AG04449 (cell line): ENCODE measurements around the gene WDR18.

Experiments used
- CTCF ChIA-PET: fragments of 350-600 bp; formaldehyde crosslinking; extraction: SDS; loops from one replicate; lab custom pipeline; 2021; ENCODE audit warnings: antibody characterized with exemption; lab: Yijun Ruan, JAX
- POLR2A ChIA-PET: fragments of 400-600, 350-600 bp; formaldehyde crosslinking; extraction: SDS; loops from one replicate; lab custom pipeline; 2020; ENCODE audit warnings: antibody characterized with exemption, inconsistent platforms; lab: Yijun Ruan, JAX
- DNase-seq: peaks from one replicate; pipeline ENCODE4 v3.0.0-alpha.2; 2010; ENCODE audit warnings: low read depth, low spot score
- H3K4me3 ChIP-seq: 2 replicates; pipeline ENCODE4 v1.5.1; 2011; ENCODE audit warnings: low read depth, mild to moderate bottlenecking, control low read depth, low read length
- TF ChIP-seq, protein P1 (sequence below): IDR thresholded peaks from one replicate; pipeline ENCODE4 v1.5.1; 2011; ENCODE audit warnings: mild to moderate bottlenecking, moderate library complexity, low read length, control low read depth, inconsistent platforms; ENCODE audit not compliant: insufficient read depth; ENCODE audit errors: missing control alignments

WDR18 gene

DNA sequence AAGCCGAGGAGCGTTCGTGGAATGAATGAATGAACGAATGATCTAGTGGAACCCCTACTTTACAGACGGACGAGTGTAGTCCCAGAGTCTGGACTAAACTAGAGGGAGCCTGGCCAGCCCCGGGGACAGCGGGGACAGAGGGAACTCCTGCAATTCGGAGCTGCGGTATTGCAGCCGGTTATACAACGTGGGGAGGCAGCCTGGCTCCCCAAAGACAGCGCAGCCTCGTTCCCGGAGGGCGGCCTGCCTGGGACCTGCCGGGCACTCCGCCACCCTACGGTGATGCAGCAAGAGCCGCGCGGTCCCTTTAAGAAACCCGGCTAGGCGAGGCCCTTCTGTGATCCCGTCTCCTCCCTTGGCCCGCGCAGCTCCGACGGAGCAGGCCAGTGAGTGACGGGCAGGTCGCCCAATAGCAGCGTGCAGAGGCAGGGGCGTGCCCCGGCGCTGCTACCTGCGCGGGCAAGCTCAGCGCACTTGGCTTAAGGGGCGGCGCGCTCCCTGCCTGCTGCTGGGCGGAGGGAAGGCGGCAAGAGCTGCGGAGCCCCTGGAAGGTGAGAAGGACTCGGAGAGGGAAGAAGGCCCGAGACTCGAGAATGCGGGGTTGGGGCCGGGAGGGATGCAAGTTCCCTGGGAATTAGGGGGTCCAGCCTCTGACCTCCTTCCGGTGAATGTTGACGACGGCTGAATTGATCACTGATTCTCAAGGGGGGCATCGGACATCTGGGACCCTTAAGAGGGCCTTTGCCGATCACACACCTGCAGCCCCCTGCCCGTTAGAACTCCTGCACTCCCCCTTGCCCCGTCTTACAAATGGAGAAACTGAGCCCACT lies 55.7 kb downstream of the WDR18 start, which contains the start of gene ABCA7:
Gene ABCA7 (plus strand): TSS at position 462 of the 830 bp plus-strand sequence. CDS start 1,255 bp downstream, outside the sequence.
- peak; percentile 84 for DNase-seq
- peak within 1 kb of the TSS; percentile 57 for H3K4me3 ChIP-seq
- CTCF ChIA-PET, result interaction anchor here (1.0 to 2.2 kb wide), 3 partner anchors 10 to 25 kb away, joined by 5 to 7 read pairs (median 5); partner anchors contain the start of gene CNN2
- TF ChIP-seq, protein P1, sequence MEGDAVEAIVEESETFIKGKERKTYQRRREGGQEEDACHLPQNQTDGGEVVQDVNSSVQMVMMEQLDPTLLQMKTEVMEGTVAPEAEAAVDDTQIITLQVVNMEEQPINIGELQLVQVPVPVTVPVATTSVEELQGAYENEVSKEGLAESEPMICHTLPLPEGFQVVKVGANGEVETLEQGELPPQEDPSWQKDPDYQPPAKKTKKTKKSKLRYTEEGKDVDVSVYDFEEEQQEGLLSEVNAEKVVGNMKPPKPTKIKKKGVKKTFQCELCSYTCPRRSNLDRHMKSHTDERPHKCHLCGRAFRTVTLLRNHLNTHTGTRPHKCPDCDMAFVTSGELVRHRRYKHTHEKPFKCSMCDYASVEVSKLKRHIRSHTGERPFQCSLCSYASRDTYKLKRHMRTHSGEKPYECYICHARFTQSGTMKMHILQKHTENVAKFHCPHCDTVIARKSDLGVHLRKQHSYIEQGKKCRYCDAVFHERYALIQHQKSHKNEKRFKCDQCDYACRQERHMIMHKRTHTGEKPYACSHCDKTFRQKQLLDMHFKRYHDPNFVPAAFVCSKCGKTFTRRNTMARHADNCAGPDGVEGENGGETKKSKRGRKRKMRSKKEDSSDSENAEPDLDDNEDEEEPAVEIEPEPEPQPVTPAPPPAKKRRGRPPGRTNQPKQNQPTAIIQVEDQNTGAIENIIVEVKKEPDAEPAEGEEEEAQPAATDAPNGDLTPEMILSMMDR, result peak; percentile 0
- POLR2A ChIA-PET, result interaction anchor here (0.6 to 7.8 kb wide), 8 partner anchors 10 to 213 kb away, joined by 3 to 104 read pairs (median 4); partner anchors contain the start of genes CNN2 and RNU6-2

DNA sequence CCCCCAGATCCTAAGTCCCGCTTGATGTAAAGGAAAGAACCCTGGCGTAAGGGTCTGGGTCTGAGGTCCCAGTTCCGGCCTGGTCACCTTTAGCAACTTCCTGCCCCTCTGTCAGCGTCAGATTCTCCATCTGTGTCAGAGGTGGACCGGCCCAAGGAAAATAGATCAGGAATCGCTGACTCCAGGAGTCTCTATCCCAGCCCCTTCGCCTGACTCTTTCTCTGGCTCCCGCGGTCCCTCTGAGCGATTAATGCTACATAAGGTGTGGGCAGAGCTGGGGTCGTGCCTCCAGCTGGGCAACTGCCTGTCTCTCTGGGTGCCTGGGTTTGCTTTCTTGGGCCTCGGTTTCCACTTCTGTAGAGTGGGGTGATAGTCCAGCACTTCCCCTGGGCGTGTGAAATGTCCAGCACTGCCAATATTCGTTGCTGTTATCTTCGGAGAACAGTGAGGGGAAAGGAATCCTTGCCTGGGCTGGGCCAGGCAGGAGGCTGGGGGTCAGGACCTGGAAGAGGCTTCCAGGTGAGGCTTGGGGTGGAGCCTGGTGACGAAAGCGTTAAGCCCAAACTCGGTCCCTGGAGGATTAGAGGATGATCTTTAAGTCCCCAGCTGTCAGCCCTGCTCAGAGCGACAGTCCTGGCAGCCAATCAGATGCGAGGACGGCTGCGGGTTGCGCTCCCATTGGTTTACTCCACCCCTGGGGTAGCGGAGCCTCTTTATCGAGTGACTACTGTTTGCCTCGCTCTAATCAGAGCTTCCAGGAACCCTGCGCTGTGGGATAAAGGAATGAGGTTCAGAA lies 56.5 kb downstream of the WDR18 start:
- TF ChIP-seq, protein P1, result no peak
- DNase-seq, result peak; percentile 76
- peak overlapping the region; percentile 57 for H3K4me3 ChIP-seq
- POLR2A ChIA-PET, result interaction anchor here (0.6 to 7.8 kb wide), 6 partner anchors 11 to 64 kb away, joined by 3 to 104 read pairs (median 4); partner anchors contain the start of genes CNN2 and RNU6-2
- CTCF ChIA-PET, result interaction anchor here (1.0 to 2.2 kb wide), 4 partner anchors 15 to 204 kb away, joined by 3 to 6 read pairs (median 5); partner anchors contain the start of gene CNN2

DNA sequence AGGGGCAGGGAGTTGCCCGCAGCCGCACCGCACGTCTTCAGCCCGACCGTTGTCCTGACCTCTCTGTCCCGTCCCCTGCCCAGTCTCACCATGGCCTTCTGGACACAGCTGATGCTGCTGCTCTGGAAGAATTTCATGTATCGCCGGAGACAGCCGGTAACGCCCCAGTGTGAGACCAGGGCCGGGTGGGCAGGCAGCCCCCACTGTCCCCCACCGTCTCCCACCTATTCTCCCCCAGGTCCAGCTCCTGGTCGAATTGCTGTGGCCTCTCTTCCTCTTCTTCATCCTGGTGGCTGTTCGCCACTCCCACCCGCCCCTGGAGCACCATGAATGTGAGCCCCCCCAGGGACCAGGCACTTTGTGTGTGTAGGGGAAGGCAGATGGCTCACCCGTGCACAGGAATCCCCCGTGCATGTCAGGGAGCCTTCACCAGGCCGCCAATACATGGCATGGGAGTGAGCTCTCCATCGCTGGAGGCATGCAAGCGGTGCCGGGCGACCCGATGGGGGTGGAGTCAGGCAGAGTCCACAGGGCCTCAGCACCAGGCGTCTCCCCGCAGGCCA lies 57.2 kb downstream of the WDR18 start:
- DNase-seq, result no peak
- peak overlapping the region; percentile 57 for H3K4me3 ChIP-seq
- TF ChIP-seq, protein P1, result no peak
- CTCF ChIA-PET, result interaction anchor here (1.4 to 2.2 kb wide), 3 partner anchors 24 to 203 kb away, joined by 3 to 6 read pairs (median 5); no protein-coding TSS in a partner anchor
- POLR2A ChIA-PET, result interaction anchor here (0.6 to 7.8 kb wide), 6 partner anchors 12 to 28 kb away, joined by 3 to 104 read pairs (median 4); partner anchors contain the start of genes CNN2 and RNU6-2

DNA sequence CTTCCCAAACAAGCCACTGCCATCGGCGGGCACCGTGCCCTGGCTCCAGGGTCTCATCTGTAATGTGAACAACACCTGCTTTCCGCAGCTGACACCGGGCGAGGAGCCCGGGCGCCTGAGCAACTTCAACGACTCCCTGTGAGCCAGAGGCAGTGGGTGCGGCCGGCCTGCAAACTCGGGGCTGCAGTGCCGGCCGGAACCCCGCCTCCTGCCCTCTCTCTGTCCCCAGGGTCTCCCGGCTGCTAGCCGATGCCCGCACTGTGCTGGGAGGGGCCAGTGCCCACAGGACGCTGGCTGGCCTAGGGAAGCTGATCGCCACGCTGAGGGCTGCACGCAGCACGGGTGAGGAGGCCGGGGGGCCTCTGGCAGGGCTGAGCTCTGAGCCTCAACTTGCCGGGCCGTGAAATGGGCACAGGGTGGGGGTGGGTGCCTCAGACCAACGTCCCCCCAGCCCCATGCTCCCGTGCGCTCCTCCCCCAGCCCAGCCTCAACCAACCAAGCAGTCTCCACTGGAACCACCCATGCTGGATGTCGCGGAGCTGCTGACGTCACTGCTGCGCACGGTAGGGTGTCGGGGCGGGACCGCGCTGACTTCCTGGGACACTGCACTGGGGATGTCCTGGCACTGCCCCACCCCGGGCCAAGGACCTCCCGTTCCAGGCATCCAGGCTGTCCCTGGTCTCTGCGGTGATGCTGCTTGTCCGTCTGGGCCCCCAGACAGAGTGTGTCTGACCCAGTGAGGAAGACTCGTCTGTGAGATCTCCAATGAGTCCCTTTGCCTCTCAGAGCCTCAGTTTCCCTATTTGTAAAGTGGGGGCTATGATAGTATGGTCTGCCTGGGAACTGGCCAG lies 57.9 kb downstream of the WDR18 start:
- TF ChIP-seq, protein P1, result no peak

DNA sequence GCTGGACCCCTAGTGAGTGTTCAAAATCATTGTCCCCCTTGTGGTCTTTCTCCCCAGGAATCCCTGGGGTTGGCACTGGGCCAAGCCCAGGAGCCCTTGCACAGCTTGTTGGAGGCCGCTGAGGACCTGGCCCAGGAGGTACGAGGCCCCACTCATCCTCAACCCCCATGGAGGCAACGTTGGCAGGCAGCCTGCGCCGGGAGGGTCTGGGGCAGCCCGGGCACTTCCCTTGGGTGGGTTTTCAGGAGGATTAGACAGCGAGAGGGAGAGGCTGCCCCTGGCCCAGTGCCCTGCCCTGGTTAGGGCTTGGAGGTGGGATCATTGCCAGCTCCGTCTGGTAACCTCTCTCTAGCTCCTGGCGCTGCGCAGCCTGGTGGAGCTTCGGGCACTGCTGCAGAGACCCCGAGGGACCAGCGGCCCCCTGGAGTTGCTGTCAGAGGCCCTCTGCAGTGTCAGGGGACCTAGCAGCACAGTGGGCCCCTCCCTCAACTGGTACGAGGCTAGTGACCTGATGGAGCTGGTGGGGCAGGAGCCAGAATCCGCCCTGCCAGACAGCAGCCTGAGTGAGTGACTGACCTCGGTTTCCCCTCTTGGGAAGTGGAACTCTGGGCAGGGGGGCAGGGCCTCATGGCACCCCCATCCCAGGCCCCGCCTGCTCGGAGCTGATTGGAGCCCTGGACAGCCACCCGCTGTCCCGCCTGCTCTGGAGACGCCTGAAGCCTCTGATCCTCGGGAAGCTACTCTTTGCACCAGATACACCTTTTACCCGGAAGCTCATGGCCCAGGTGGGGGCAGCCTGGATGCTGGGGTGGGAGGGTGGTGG lies 58.8 kb downstream of the WDR18 start:
- ChIA-PET POLR2A (interaction anchor here (0.6 to 7.8 kb wide), 5 partner anchors 11 to 60 kb away, joined by 3 to 104 read pairs (median 4); partner anchors contain the start of gene CNN2), CTCF (interaction anchor here (0.9 kb wide), 1 partner anchor 15 kb away, joined by 4 read pairs; no protein-coding TSS in a partner anchor)
- H3K4me3 ChIP-seq, result no peak overlapping the region
- TF ChIP-seq, protein P1, result no peak
- no peak for DNase-seq

More for the DNA sequence above, 57.9 kb downstream of the WDR18 start:
- ChIA-PET POLR2A (interaction anchor here (0.9 to 7.8 kb wide), 5 partner anchors 13 to 29 kb away, joined by 3 to 104 read pairs (median 4); partner anchors contain the start of genes CNN2 and RNU6-2), CTCF (interaction anchor here (1.4 to 1.6 kb wide), 2 partner anchors 152 to 203 kb away, joined by 3 to 6 read pairs; no protein-coding TSS in a partner anchor)
- DNase-seq, result no peak
- no peak overlapping the region for H3K4me3 ChIP-seq
